GM19328 (cell line): ENCODE results near the gene GK.
"Not testable (repeated sequence)": the region's sequence is repeated elsewhere in the genome, so short reads cannot be mapped to it uniquely, and the experiment has no call there.

Source experiments
- ATAC-seq: cut with Tn5 transposase; IDR thresholded peaks from one replicate; pipeline ENCODE4 v1.9.1; 2021; ENCODE audit warnings: mild to moderate bottlenecking, moderate library complexity; ENCODE audit not compliant: unreplicated experiment

Gene GK

GRCh38 chrX:30693999-30694650, 40.9 kb downstream of the GK start:
- no peak for ATAC-seq

DNA sequence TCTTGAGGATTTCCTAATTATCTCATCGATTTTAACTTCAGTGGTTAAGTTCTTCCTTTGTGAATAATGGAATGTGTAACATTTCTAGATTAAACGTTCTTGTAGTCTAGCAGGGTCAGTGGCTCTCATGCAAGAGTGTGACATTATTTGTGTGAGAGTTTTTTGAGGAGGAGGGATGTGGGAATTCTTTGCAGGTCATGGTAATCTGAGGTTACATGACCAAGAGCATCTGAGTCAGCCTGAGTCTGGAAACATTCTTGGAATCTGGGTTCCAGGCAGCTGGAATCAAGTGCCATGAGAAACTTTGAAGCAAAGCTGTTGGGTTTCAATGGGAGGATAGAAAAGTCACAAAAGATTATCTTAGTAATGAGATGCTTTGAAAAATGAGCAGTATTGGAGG, 49.5 kb downstream of the GK start:
- ATAC-seq, result no peak

DNA sequence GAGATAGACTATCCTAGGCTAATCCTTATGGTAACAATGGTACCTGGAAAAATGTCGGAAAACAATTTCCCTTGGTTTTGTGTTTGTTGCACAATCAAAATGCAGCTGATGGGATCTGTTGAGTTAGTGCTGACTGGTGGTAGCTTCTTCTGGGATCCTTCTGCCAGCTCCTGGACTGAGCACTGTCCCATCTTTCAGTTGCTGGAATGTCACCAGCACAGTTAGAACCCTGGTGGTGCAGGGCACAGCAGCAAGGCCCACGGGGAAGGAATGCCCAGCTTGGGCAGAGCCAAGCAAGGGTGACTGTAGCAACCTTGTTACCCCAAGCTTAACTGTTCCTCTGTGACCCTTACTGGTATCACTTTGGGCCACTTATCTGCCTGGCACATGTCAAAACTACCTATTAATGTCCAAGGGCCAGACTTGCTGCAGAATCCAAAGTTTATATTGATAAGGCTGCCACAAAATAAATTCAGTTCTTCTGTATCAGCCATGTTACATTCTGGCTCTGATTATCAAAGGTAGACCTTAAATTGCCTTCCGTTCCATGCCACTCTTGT, 53.1 kb downstream of the GK start:
- ATAC-seq, result no peak

DNA sequence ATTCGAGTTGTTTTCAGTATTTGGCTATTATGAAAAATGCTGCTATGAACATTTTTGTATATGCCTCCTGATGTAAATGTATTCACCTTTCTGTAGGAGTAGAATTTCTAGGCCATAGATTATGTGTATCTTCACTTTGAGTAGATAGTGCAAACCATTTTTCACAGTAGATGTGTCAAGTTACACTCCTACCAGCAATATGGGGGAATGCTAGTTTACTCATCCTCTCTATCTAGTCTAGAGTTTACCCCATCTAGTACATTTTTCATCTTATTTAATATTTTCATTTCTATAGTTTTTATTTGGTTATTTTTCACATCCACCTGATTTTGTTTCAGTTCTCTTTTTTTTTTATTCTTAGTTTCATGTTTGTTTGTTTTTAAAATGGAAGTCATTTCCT, 59.0 kb downstream of the GK start:
- ATAC-seq, result no peak

GRCh38 chrX:30713061-30713525, 59.9 kb downstream of the GK start:
- peak; percentile 93 for ATAC-seq

DNA sequence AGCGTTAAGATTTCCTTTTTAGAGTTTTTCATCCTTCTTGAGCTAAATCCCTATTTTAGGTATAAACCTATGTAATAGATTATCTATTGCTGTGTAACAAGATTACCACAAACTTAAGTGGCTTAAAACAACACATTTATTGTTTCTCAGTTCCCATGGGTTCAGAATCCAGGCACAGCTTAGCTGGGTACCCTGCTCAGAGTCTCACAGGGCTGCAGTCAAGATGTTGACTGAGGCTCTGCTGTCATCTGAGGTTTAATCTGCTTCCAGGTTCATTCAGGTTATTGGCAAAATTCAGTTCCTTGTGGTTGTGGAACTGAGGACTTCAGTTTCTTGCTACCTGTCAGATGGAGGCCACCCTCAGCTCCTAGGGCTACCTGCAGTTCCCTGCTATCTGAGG, 60.9 kb downstream of the GK start:
- ATAC-seq, result no peak

DNA sequence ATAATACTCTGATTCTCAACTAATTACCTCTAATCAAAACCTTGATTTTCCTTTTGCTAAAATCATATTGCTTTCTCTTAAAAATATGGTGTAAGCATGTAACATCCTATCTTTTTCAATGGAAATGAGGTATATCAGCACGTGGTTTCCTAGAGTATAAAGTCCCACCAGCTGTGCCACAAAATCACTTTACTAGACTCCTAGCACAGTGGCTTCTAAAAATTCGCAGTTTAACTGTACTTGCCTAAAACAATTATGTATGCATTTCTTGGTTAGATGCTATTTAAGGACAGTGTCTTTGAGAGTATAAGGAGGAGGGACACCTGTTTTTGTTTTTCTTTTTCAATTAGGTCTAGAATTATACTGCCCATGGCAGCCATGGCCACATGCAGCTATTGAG, 62.8 kb downstream of the GK start:
- no peak for ATAC-seq

DNA sequence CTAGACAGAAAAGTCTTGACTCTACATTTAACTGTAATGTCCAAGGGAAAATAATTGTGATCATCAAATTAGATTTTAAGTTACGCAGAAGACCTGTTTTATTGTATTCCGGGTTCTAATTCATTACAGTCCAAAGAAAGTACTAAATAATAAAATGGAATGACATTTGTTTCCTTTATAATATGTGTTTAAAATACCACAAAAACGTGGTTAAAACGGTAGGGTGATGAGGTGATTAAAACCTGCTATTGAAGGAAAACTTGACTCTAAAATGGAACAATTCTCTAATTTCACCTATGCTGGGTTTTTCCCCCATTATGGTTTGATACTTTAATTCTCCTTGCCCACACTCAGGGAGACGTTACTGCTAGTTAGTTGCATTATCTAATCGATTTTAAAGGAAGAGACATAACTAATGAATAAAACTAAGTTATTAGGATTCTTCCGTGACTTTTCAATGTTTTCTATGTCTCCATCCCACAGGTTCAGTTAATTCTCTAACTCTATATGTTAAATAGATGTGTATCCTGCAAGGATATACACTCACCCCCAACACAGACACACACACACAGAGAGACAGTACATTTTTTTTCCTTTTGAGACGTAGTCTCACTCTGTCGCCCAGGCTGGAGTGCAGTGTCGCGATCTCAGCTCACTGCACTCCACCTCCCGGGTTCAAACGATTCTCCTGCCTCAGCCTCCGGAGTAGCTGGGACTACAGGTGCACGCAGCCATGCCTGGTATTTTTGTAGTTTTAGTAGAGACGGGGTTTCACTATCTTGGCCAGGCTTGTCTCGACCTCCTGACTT, 80.8 kb downstream of the GK start:
- ATAC-seq, result no peak

DNA sequence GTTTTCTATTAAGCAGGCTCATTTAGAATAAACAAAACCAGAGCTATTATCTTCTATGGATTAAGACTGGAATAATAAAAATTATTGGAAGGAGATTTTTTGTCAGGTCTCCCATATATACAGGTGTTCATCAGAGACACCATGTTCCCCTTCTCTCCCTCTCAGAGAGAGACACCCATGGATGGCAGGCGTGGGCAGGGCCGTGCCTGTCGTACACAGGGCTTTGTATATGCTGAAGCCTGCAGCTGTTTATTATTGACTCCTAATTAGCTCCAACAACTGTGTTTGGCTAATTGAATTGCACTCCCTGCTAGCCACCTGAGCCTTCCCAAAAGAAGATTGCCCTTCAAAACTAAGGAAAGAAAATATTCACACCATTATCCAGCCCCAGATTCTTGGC, 81.6 kb downstream of the GK start:
- no peak for ATAC-seq

DNA sequence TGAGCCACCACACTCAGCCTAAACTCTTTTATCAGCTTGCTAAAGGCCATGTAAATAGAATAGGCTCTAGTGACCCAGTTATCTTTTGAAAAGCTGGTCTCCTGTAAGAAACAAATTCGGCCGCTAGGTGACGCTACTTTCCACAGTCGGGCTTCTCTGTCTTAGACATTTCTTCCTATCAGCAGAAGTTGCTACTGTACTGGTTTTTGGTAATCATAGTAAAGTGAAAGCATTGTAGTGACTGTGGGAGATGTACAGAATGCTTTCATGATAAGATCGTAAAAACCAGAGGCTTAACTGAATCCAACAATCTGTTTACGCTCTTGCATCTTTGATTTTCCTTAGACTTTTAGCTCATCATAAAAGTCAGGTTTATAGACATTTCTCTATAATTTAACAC, 82.6 kb downstream of the GK start:
- ATAC-seq, result peak; percentile 96

GRCh38 chrX:30741545-30741944, 88.3 kb downstream of the GK start:
- ATAC-seq, result no peak

GRCh38 chrX:30748342-30748960, 95.2 kb downstream of the GK start:
- ATAC-seq, result no peak

GRCh38 chrX:30751497-30751896, 98.3 kb downstream of the GK start:
- no peak for ATAC-seq

- ATAC-seq, result no peak
These were observed 109.5 kb downstream of the GK start for GRCh38 chrX:30762755-30763154.

- not testable (repeated sequence) for ATAC-seq
These were observed 120.5 kb downstream of the GK start for GRCh38 chrX:30773764-30774163.

GRCh38 chrX:30777575-30777974, 124.4 kb downstream of the GK start:
- ATAC-seq, result no peak

- ATAC-seq, result no peak
These were observed 126.3 kb downstream of the GK start for GRCh38 chrX:30779453-30780030.
